GM12878 (cell line): ENCODE measurements around the gene AP4S1. TPM values are rescaled to one million over a fixed set of nuclear protein-coding genes. Genes with fewer than 3 reads are reported as not detected.

Experiments used
- BCLAF1 ChIP-seq: fragments of 450-650 bp; IDR thresholded peaks from 2 replicates; pipeline ENCODE4 v1.6.1; 2017; ENCODE audit warnings: antibody characterized with exemption, mild to moderate bottlenecking, moderate library complexity
- CBX5 ChIP-seq: sonication (generic); IDR thresholded peaks from 2 replicates; pipeline ENCODE4 v1.6.1; 2016; ENCODE audit warnings: low read depth, moderate library complexity, mild to moderate bottlenecking, inconsistent platforms
- CEBPZ ChIP-seq: fragments of 150-350 bp; IDR thresholded peaks from 2 replicates; pipeline ENCODE4 v1.6.1; 2016; ENCODE audit warnings: low read depth, low read length
- CHD2 ChIP-seq: IDR thresholded peaks from 2 replicates; pipeline ENCODE4 v1.6.1; 2011; ENCODE audit warnings: low read depth, low read length, improper control_type of control experiment, borderline replicate concordance
- CUX1 ChIP-seq: IDR thresholded peaks from 2 replicates; pipeline ENCODE4 v1.6.1; 2012; ENCODE audit warnings: improper control_type of control experiment, low read depth, low read length; ENCODE audit not compliant: insufficient replicate concordance
- EED ChIP-seq: sonication (generic); IDR thresholded peaks from 2 replicates; pipeline ENCODE4 v1.6.1; 2016; ENCODE audit warnings: antibody characterized with exemption, low read depth
- FOS ChIP-seq: IDR thresholded peaks from 3 replicates; pipeline ENCODE4 v1.6.1; 2011; ENCODE audit warnings: borderline replicate concordance; ENCODE audit not compliant: insufficient read length; ENCODE audit errors: extremely low read depth
- NFYB ChIP-seq: IDR thresholded peaks from 2 replicates; pipeline ENCODE4 v1.6.1; 2011; ENCODE audit warnings: low read depth, mild to moderate bottlenecking, low read length, improper control_type of control experiment, moderate library complexity; ENCODE audit not compliant: insufficient read depth
- NR2C2 ChIP-seq: IDR thresholded peaks from 2 replicates; pipeline ENCODE4 v1.6.1; 2011; ENCODE audit warnings: borderline replicate concordance, low read depth; ENCODE audit not compliant: control insufficient read depth, insufficient read length
- PAX5 ChIP-seq: IDR thresholded peaks from 2 replicates; pipeline ENCODE4 v1.6.1; 2011; ENCODE audit warnings: low read depth, low read length, borderline replicate concordance
- POLR2AphosphoS5 ChIP-seq: IDR thresholded peaks from 2 replicates; pipeline ENCODE4 v1.6.1; 2011; ENCODE audit warnings: mild to moderate bottlenecking, low read length, inconsistent platforms
- TCF3 ChIP-seq: IDR thresholded peaks from 2 replicates; pipeline ENCODE4 v1.6.1; 2012; ENCODE audit warnings: low read depth, mild to moderate bottlenecking, low read length, borderline replicate concordance; ENCODE audit not compliant: insufficient read depth
- USF1 ChIP-seq: IDR thresholded peaks from 2 replicates; pipeline ENCODE4 v1.6.1; 2011; ENCODE audit warnings: borderline replicate concordance, low read depth, mild to moderate bottlenecking, moderate library complexity, mixed read lengths, low read length; ENCODE audit not compliant: insufficient read depth; ENCODE audit errors: extremely low read length
- YY1 ChIP-seq: IDR thresholded peaks from 2 replicates; pipeline ENCODE4 v1.6.1; 2011; ENCODE audit warnings: low read depth, mild to moderate bottlenecking, low read length
- polyA plus RNA-seq, 11 experiments: library from polyadenylated mRNA; depleted of rRNA in 4 of 11; unstranded in 6 of 11; stranded (reverse) in 5 of 11; fragments of >200 nt; fragmentation: Nextera tagmentation in 4 of 11; fragmentation: Illumina TruSeq in 1 of 11; extraction: Ambion mirVana in 4 of 11; extraction: Trizol in 1 of 11; gene quantifications; 1 replicate in 1 of 11; 2 replicates in 10 of 11; pipeline versions ENCODE4 v1.2.1 to v1.2.3, GENCODE V29; 2011 to 2016; ENCODE audit warnings: inconsistent platforms in 2 of 11, missing spikeins in 2 of 11, low read depth in 1 of 11
- total RNA-seq, 4 experiments: library from RNA; depleted of rRNA in 3 of 4; stranded (reverse); fragments of >200 nt in 3 of 4; fragmentation: Illumina TruSeq in 1 of 4; extraction: Trizol in 1 of 4; gene quantifications; 2 replicates each; pipeline versions ENCODE4 v1.2.1 to v1.2.3, GENCODE V29; 2013 to 2021

The AP4S1 gene
- total and polyA plus RNA-seq, 10 of the 15 experiments (the other 5 are each of a cell fraction or from before 2014, with no cell fraction given), result 3.6 to 9.0 (median 5.7) TPM

GRCh38 chr14:31084385-31084784 is 58.9 kb downstream of the AP4S1 start (continued):
- TF ChIP-seq CEBPZ (no peak), POLR2AphosphoS5 (no peak), BCLAF1 (no peak), TCF3 (no peak), USF1 (no peak), PAX5 (no peak), CHD2 (no peak), EED (no peak), CUX1 (no peak), FOS (no peak), NR2C2 (no peak), CBX5 (no peak), NFYB (no peak), YY1 (no peak)
